Endothelial cell of umbilical vein (primary cell): Measurements from ENCODE around the gene CRTC1. TPM values are rescaled to one million over a fixed set of nuclear protein-coding genes. Genes with fewer than 3 reads are reported as not detected.
A peak's percentile ranks its signal among the peaks of the same experiment; 100 is the strongest.

Experiments used
- BruUV-seq: library from RNA; stranded (reverse); fragments of 400-500 nt; replicated peaks from 2 replicates; lab custom pipeline; 2021; lab: Mats Ljungman, UMichigan
- CTCF ChIA-PET: fragments of 300-600, 350-600 bp; sonication (Branson Sonifier 250); formaldehyde crosslinking; loops from one replicate; lab custom pipeline; 2021; ENCODE audit warnings: antibody characterized with exemption, inconsistent platforms; lab: Charles Lee
- POLR2A ChIA-PET: fragments of 300-600, 350-600 bp; sonication (Branson Sonifier 250); formaldehyde crosslinking; loops from one replicate; lab custom pipeline; 2021; ENCODE audit warnings: antibody characterized with exemption, inconsistent platforms; lab: Charles Lee
- DNase-seq: peaks from one replicate; pipeline ENCODE4 v3.0.0-alpha.2; 2011; ENCODE audit warnings: low read depth, low spot score
- FAIRE-seq: peaks from 2 replicates; lab custom pipeline; 2011; peaks lifted over from hg19 to GRCh38; lab: Jason Lieb, UNC
- H2AFZ ChIP-seq: 2 replicates; pipeline ENCODE4 v1.6.0; 2012; ENCODE audit warnings: low read depth, low read length, control low read depth, inconsistent platforms
- H3K27ac ChIP-seq: 2 replicates; pipeline ENCODE4 v1.5.1; 2011; ENCODE audit warnings: low read depth, mild to moderate bottlenecking, control low read depth, low read length, moderate library complexity; ENCODE audit not compliant: insufficient read depth
- H3K27me3 ChIP-seq, 2 experiments: 2 replicates each; pipeline versions ENCODE4 v1.6.0 to v1.6.1; 2011; ENCODE audit warnings: low read length in 2 of 2, mixed read lengths in 1 of 2; ENCODE audit not compliant: control insufficient read depth in 2 of 2, insufficient read depth in 2 of 2
- H3K36me3 ChIP-seq, 2 experiments: 2 replicates in 1 of 2; 3 replicates in 1 of 2; pipeline ENCODE4 v1.5.1; 2011; ENCODE audit warnings: low read length in 2 of 2, mild to moderate bottlenecking in 1 of 2, moderate library complexity in 1 of 2; ENCODE audit not compliant: control insufficient read depth in 2 of 2, insufficient read depth in 2 of 2; ENCODE audit errors: extremely low read depth in 1 of 2
- H3K4me1 ChIP-seq: 3 replicates; pipeline ENCODE4 v1.5.1; 2011; ENCODE audit warnings: mild to moderate bottlenecking, low read length; ENCODE audit not compliant: control insufficient read depth, insufficient read depth; ENCODE audit errors: extremely low read depth
- H3K4me2 ChIP-seq: 2 replicates; pipeline ENCODE4 v1.6.1; 2011; ENCODE audit warnings: low read length, control low read depth, mixed read lengths; ENCODE audit not compliant: insufficient read depth
- H3K4me3 ChIP-seq, 3 experiments: fragments of 200-600 bp in 1 of 3; sonication (generic), shearing (Covaris generic) in 1 of 3; replicated peaks in 1 of 3; 2 replicates each; pipeline ENCODE4 v1.5.1; 2011 to 2016; ENCODE audit warnings: control low read depth in 3 of 3, low read length in 3 of 3, mild to moderate bottlenecking in 2 of 3, inconsistent platforms in 1 of 3, low read depth in 1 of 3, moderate library complexity in 1 of 3; ENCODE audit not compliant: insufficient read depth in 1 of 3
- H3K79me2 ChIP-seq: 2 replicates; pipeline ENCODE4 v1.6.0; 2012; ENCODE audit warnings: low read length, inconsistent platforms; ENCODE audit not compliant: control insufficient read depth, insufficient read depth
- H3K9ac ChIP-seq: replicated peaks from 2 replicates; pipeline ENCODE3; 2011; ENCODE audit warnings: low read length, control low read depth; ENCODE audit not compliant: insufficient read depth; ENCODE audit errors: extremely low read depth
- H3K9me1 ChIP-seq: replicated peaks from 3 replicates; pipeline ENCODE4 v1.6.0; 2011; ENCODE audit warnings: mild to moderate bottlenecking, low read length; ENCODE audit not compliant: control insufficient read depth, insufficient read depth; ENCODE audit errors: extremely low read depth
- H3K9me3 ChIP-seq: replicated peaks from 2 replicates; pipeline ENCODE4 v1.5.1; 2012; ENCODE audit warnings: low read length, inconsistent platforms; ENCODE audit not compliant: control insufficient read depth, insufficient read depth
- H4K20me1 ChIP-seq: replicated peaks from 2 replicates; pipeline ENCODE3; 2011; ENCODE audit warnings: mild to moderate bottlenecking, low read length; ENCODE audit not compliant: control insufficient read depth, insufficient read depth; ENCODE audit errors: extremely low read depth
- EZH2 ChIP-seq: IDR thresholded peaks from 2 replicates; pipeline ENCODE4 v1.6.1; 2012; ENCODE audit warnings: borderline replicate concordance, low read depth, mild to moderate bottlenecking, moderate library complexity, low read length, inconsistent platforms; ENCODE audit not compliant: severe bottlenecking
- JUN ChIP-seq: IDR thresholded peaks from 2 replicates; pipeline ENCODE4 v1.6.1; 2011; ENCODE audit warnings: borderline replicate concordance, low read depth; ENCODE audit not compliant: insufficient read length, insufficient read depth
- POLR2A ChIP-seq: IDR thresholded peaks from 2 replicates; pipeline ENCODE4 v1.6.1; 2012; ENCODE audit warnings: low read depth, mild to moderate bottlenecking, control low read depth, low read length
- POLR2AphosphoS5 ChIP-seq: IDR thresholded peaks from 2 replicates; pipeline ENCODE4 v1.6.1; 2012; ENCODE audit warnings: low read depth, mild to moderate bottlenecking, control low read depth, low read length, moderate library complexity; ENCODE audit not compliant: insufficient read depth
- dilution Hi-C: fragments of 300-500 bp; cut with MboI; formaldehyde crosslinking; loops from one replicate; pipeline ENCODE4 v1.15.0; 2019; ENCODE audit warnings: low sequenced_read_pairs; ENCODE audit not compliant: extremely low pct_ligation_motif_present
- intact Hi-C: fragments of 100-400 bp; cut with micrococcal nuclease; formaldehyde crosslinking; loops from one replicate; pipeline ENCODE4 v1.10.0; 2022
- polyA plus RNA-seq, 4 experiments: library from polyadenylated mRNA; depleted of rRNA in 3 of 4; stranded (reverse) in 3 of 4; unstranded in 1 of 4; fragments of >200 nt; gene quantifications; 2 replicates each; pipeline versions ENCODE4 v1.2.1 to v1.2.3, GENCODE V29; 2011 to 2012; ENCODE audit warnings: missing spikeins in 1 of 4
- total RNA-seq: library from RNA; stranded (reverse); gene quantifications from 2 replicates; pipeline ENCODE4 v1.2.3, GENCODE V29; 2021
- TF ChIP-seq, protein P1 (sequence below): IDR thresholded peaks from 2 replicates; pipeline ENCODE4 v1.6.1; 2011; ENCODE audit not compliant: insufficient read depth, insufficient read length
- TF ChIP-seq, protein P2 (sequence below), 2 donors: IDR thresholded peaks; 1 replicate in 1 of 2; 2 replicates in 1 of 2; pipeline ENCODE4 v1.5.1; 2011; ENCODE audit warnings: low read length in 2 of 2, mild to moderate bottlenecking in 2 of 2, moderate library complexity in 2 of 2, control low read depth in 1 of 2, inconsistent platforms in 1 of 2, low read depth in 1 of 2; ENCODE audit not compliant: insufficient read depth in 1 of 2; ENCODE audit errors: extremely low read depth in 1 of 2

The CRTC1 gene
- total and polyA plus RNA-seq, 2 donors (not counting 3 experiments of a cell fraction or from before 2014, with no cell fraction given) = 4.2 to 11.4 TPM

DNA sequence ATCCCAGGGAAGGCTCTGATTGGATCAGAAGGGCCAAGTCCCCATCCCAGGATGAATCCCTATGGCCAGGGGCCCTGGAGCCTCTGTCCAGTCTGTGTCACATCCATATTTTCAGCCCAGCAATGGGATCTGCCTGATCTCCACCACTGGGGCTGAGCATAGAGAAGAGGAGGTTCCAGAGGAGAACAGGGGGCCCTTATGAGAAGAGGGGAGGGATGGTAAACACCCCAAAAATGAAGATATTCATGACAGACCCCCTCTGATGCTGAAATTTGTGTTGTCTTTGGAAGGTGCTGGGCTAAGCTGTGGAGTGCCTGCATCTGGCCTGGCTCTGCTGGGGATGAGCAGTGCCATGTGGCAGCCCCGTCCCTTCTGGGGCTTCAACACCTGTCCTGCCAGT, 32.2 kb upstream of the CRTC1 start:
- FAIRE-seq = peak; percentile 53
- no peaks in the 10 kb centered on the region for H3K79me2 ChIP-seq
- no peaks in the 10 kb centered on the region for H4K20me1 ChIP-seq
- no peaks in the 10 kb centered on the region for H3K27me3 ChIP-seq
- H3K27ac ChIP-seq = peak overlapping the region; percentile 67
- no peaks in the 10 kb centered on the region for H3K9me3 ChIP-seq
- ChIA-PET CTCF (interaction anchor here (0.7 to 1.0 kb wide), 4 partner anchors 32 to 201 kb away, joined by 3 read pairs; partner anchors contain the start of gene CRTC1), POLR2A (no interaction called here)
- intact Hi-C loops = loop anchor here (2.0 kb wide), 1 partner anchor 14 kb away; the partner anchor contains the start of gene KLHL26
- TF ChIP-seq EZH2 (no peak), POLR2AphosphoS5 (no peak), JUN (no peak)
- TF ChIP-seq, protein P1, sequence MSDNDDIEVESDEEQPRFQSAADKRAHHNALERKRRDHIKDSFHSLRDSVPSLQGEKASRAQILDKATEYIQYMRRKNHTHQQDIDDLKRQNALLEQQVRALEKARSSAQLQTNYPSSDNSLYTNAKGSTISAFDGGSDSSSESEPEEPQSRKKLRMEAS = no peak
- H3K36me3 ChIP-seq = no peaks in the 10 kb centered on the region
- dilution Hi-C loops = no loop called here
- H3K9me1 ChIP-seq = no peaks in the 10 kb centered on the region
- no TSS peak for BruUV-seq
- no peak overlapping the region for H3K9ac ChIP-seq
- peaks cover 30% of the 10 kb centered on the region for H3K4me1 ChIP-seq
- H2AFZ ChIP-seq = no peak overlapping the region
- no peak overlapping the region for H3K4me2 ChIP-seq
- H3K4me3 ChIP-seq = no peak overlapping the region
- DNase-seq = no peak

DNA sequence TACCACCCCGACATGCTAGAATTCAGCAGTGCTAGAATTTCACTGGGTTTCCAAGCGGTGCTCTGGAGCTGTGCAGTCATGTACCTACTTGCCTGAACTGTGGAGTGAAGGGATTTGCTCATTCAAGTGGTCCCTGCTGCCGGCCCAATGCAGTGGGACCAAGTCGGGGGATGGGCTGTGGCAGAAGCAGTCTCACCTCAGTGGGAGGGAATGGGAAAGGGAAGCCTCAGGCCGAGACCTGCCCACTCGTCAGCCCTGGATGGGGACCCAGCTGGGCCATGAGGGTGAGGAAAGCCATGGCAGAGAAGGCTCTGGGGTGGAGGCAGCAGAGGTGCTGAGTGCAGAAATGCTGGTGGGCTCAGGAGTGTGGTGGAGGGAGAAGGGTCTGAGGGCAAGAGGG, 31.7 kb upstream of the CRTC1 start:
- TF ChIP-seq POLR2AphosphoS5 = no peak
- no peak for TF ChIP-seq EZH2
- TF ChIP-seq, protein P1 = no peak
- no peak for TF ChIP-seq JUN
- TF ChIP-seq POLR2A = no peak
- TF ChIP-seq, protein P2, sequence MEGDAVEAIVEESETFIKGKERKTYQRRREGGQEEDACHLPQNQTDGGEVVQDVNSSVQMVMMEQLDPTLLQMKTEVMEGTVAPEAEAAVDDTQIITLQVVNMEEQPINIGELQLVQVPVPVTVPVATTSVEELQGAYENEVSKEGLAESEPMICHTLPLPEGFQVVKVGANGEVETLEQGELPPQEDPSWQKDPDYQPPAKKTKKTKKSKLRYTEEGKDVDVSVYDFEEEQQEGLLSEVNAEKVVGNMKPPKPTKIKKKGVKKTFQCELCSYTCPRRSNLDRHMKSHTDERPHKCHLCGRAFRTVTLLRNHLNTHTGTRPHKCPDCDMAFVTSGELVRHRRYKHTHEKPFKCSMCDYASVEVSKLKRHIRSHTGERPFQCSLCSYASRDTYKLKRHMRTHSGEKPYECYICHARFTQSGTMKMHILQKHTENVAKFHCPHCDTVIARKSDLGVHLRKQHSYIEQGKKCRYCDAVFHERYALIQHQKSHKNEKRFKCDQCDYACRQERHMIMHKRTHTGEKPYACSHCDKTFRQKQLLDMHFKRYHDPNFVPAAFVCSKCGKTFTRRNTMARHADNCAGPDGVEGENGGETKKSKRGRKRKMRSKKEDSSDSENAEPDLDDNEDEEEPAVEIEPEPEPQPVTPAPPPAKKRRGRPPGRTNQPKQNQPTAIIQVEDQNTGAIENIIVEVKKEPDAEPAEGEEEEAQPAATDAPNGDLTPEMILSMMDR (IDR thresholded peaks at IDR 0.05; ENCODE audit: extremely low read depth in 1 of 2, insufficient read depth in 1 of 2, low read depth in 1 of 2, low read length in 2 of 2) = no peak
- Histone ChIP-seq H3K79me2 (no peaks in the 10 kb centered on the region), H3K4me1 (peaks cover 30% of the 10 kb centered on the region), H2AFZ (no peak overlapping the region), H3K9ac (no peak overlapping the region), H3K27me3 (no peaks in the 10 kb centered on the region), H3K9me3 (no peaks in the 10 kb centered on the region), H4K20me1 (no peaks in the 10 kb centered on the region), H3K4me3 (no peak overlapping the region), H3K27ac (no peak overlapping the region), H3K4me2 (no peak overlapping the region), H3K36me3 (no peaks in the 10 kb centered on the region), H3K9me1 (no peaks in the 10 kb centered on the region)
- ChIA-PET CTCF (no interaction called here), POLR2A (no interaction called here)
- DNase-seq (no peak), FAIRE-seq (no peak)
- dilution Hi-C loops = no loop called here
- no TSS peak for BruUV-seq
- intact Hi-C loops = loop anchor here (2.0 kb wide), 1 partner anchor 15 kb away; the partner anchor contains the start of gene KLHL26
